Measurements from ENCODE around the gene KATNAL2.

DNA sequence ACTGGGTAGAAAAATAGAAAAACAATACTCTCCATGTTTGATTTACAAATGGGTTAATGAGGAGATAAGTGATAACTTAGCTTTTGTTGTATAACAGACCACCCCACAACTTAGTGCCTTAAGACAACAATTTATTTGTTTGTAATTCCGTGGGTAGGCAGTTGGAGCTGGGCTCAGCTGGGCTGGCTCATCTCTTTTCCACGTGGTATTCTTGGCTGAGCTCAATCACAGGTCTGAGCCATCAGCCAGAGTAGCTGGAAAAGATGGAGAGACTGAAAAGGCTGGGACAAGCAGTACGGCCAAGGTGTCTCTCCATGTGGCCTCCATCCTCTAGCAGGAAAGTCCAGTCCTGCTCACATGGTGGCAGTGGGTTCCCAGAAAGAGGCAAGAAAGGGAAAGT, 150.2 kb downstream of the KATNAL2 start:
- TF ChIP-seq, protein P1, sequence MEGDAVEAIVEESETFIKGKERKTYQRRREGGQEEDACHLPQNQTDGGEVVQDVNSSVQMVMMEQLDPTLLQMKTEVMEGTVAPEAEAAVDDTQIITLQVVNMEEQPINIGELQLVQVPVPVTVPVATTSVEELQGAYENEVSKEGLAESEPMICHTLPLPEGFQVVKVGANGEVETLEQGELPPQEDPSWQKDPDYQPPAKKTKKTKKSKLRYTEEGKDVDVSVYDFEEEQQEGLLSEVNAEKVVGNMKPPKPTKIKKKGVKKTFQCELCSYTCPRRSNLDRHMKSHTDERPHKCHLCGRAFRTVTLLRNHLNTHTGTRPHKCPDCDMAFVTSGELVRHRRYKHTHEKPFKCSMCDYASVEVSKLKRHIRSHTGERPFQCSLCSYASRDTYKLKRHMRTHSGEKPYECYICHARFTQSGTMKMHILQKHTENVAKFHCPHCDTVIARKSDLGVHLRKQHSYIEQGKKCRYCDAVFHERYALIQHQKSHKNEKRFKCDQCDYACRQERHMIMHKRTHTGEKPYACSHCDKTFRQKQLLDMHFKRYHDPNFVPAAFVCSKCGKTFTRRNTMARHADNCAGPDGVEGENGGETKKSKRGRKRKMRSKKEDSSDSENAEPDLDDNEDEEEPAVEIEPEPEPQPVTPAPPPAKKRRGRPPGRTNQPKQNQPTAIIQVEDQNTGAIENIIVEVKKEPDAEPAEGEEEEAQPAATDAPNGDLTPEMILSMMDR (IDR thresholded peaks at IDR 0.05) = no peak
- TF ChIP-seq OVOL2 (CRISPR knock-in tag; IDR thresholded peaks at IDR 0.05; ENCODE audit: borderline replicate concordance) (no peak), ZNF416 (CRISPR knock-in tag; IDR thresholded peaks at IDR 0.05) (no peak)

All from WTC11 (cell line).